Urothelium cell line (cell line): ENCODE measurements around the gene CBFA2T3.
A peak's percentile ranks its signal among the peaks of the same experiment; 100 is the strongest.

Experiments used
- DNase-seq: peaks from one replicate; pipeline ENCODE4 v3.0.0; 2011; ENCODE audit warnings: low spot score, mixed read lengths
- FAIRE-seq: peaks from 2 replicates; lab custom pipeline; 2011; peaks lifted over from hg19 to GRCh38; lab: Jason Lieb, UNC

The CBFA2T3 gene

DNA sequence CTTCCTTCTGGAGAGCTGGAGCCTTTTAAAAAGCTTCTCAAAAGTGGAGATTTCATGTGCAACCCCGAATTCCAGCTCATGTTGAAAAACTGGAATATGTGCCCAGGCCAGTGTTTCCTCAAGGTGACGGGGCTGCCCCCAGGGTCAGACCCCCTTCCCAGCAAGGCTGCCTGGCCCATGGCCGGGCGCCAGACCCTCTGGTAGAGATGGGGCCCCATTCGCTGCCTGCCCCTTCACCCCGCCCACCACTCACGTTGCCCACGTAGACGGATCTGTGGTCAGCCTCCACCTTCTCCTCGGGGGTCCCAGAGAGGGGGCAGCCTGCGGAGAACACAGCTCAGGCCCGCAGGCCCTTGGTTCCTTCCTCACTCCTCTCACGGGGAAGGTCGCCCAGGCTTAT lies 111.7 kb downstream of the CBFA2T3 start:
- DNase-seq (no peak), FAIRE-seq (no peak)

DNA sequence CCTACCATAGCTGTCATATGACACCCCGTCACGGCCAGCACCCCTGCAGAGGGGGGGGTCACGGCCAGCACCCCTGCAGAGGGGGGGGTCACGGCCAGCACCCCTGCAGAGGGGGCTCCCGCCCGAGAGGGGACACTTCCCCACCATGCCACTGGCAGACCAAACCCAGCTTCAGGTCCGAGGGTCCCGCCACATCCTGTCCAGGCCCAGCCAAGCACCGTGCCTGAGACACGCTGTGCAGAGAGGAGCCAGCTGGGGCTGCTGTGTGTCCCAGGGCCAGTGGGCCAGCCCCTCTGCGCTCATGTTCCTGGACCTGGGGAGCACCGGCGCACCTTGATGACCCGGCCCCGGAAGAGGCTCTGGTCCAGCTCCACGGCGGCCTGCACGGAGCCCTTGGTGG lies 112.5 kb downstream of the CBFA2T3 start:
- DNase-seq = no peak
- no peak for FAIRE-seq

DNA sequence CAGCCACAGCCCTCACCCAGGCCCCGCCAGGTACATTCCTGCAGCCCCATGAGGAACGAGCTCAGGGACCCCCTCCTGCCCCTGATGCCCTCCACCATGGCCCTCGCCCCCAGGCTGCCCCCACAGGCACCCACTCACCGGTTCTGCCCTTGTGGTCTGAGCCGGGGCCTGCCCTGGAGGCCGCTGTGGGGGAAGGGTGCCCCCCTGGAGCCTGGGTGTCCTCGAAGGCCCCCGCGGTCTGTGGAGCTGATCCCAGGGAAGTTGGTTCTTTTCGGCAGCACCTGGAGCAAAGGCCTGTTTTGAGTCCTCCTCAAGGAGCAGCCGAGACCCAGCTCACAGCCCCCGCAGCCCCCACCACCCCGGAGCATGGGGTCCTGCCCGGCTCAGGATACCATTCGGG lies 112.9 kb downstream of the CBFA2T3 start:
- FAIRE-seq (no peak), DNase-seq (no peak)

DNA sequence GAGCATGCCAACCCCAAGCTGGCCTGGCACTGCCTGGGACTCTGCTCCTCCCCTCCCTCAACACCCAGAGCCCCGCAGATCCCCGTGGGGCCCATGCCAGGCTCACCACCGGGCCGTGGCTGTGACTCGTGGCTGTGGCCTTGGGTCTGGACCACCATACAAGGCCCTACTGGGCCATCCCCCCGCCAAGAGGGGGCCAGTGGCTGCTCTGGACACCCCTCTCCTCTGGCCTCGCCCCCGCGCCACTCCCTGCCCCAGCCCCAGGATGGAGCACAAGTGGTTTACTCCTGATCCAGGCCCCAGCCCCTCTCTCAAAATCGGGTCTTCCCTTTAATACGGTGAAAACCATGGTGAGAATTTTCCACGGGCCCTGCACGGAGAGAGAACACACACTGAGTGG lies 113.6 kb downstream of the CBFA2T3 start:
- DNase-seq (no peak), FAIRE-seq (no peak)

DNA sequence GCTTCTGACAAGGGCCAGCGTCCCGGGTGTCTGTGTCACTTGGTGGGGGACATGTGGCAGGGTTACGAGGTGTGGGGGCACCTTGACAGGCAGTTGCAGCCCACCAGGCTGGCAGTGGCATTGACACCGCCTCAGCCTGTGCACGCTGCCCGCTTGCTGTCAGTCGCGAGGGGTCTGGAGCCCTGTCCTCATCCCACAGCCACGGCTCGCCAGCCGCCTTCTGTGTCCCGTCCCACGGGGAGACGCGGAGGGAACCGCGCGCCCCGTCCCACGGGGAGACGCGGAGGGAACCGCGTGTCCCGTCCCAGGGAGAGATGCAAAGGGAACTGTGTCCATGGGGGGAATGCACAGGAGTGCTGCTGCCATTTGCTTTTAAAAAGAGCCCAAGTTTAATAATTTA lies 114.0 kb downstream of the CBFA2T3 start:
- FAIRE-seq (no peak), DNase-seq (no peak)

DNA sequence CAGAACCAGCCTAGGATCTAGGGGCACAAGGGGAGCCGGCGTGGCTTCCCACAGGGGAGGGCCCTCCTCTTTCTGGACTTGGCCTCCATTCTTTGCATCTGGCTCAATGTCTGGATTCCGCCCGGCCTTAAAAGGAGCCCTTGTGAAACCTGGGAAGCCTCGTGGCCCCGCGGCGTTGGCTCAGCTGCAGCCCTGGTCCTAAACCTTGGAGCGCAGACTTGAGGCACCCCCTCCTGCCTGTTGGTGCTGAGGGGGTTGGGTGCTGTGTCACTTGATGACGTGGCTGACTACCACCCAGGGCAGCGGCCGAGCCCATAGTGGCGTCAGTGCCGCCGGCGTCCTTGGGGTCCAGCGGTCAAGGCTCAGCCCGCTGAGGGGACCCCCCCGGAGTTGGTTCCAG lies 115.6 kb downstream of the CBFA2T3 start:
- no peak for FAIRE-seq

DNA sequence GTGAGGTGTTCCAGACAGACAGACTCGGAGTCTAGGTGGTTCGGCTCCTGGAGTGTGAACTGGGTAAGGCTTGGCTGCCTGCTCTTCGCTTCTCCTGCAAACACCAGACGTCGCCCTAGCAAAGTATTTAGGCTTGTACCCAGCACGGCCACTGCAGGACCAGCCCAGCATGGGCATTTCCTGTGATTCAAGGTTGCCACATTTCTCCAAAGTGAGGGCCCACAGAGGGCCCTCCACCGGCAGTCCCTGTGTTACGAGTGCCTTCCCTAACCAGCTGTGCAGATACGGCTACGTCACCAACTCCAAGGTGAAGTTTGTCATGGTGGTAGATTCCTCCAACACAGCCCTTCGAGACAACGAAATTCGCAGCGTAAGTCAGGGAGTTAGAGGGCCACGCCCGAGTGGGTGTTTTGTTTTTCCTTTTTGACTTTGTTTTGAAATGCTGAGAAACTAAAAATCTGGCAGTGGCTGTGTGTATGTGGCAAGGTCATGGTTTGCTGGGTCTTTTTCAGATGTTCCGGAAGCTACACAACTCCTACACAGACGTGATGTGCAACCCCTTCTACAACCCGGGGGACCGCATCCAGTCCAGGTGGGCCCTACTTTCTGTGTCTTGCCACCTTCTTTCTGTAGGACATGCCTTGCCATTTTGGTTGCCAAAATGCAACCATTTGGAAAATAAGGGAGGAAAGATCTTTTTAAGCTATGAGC lies 117.5 kb downstream of the CBFA2T3 start:
- FAIRE-seq (no peak), DNase-seq (no peak)

More for the DNA sequence above, 115.6 kb downstream of the CBFA2T3 start:
- DNase-seq = no peak

DNA sequence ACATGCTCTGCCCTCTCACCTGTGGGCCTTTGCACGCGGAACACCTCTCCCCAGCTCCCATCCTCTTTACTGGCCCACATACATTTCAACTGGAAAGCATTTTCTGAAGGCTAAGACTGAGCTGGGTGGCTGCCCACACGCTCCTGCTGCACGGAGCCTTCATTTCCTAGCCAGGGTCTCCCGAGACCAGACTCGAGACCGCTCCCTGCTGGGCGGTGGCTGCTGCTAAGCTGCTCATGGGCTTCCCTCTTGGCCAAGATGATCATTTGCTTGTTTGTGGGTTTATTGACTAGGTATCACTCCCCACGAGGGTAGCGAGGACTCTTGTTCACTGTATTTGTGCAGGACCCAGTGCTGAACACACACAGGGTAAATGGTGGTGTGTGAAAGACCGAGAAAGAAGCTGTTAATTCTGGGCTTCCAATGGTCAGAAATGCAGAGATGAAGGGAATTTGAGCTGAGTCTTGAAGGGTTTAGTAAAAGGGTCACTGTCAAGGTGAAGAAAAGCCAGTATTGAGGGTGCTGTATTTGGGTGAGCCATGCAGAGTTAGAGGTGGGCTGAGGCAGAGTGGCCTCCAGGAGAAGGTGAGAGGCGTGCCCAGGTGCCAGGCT lies 119.2 kb downstream of the CBFA2T3 start:
- FAIRE-seq = no peak
- peak; percentile 88 for DNase-seq

DNA sequence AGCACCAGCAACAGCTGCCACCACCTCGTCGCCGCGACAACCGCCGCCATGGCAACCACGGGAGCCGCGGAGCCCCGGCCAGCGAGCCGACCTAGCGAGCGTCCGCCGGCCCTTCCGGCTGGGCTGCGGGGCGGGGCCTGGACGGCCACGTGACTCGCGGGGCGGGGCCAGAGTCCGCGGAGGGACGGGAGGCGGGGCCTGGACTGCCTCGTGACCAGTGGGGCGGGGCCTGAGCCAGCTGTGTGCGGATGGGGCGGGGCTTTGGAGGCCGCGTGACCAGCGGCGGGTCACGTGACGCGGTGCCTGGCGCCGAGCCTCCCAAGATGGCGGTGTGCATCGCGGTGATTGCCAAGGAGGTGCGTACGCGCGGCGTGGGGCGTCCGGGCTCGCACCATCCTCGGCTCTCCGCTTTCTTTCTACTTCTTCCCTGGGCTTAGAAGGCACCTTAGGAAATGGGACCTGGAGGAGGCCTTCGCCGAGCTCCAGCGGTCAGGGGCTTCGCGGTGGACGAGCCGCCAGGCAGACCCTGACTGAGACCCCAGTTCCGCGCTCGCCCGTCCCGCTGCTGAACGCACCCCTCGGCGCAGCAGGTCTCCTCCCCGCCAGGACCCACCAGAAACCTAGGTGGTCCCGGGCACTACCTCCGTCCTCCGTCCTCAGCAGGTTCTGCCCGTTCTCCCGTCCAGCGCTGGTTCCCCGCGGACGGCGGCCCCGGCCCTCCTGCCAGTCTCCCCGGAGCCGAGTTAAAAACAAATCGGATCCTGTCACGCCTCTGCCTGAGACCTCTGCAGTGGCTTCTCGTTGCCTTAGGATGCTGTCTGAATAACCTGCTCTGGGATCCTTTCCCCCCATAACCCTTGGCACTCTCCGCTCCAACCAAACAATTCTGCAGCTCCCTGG lies 119.9 kb downstream of the CBFA2T3 start, which contains the start of the genes GALNS and TRAPPC2L:
TSS of gene GALNS (minus strand) at position 120 of the 900 bp plus-strand sequence. CDS start at position 50, 70 bp downstream.
TSS of gene TRAPPC2L (plus strand) at position 300 of the 900 bp plus-strand sequence. CDS start at position 324, 24 bp downstream.
- FAIRE-seq (peak; percentile 99), DNase-seq (peak; percentile 100)

DNA sequence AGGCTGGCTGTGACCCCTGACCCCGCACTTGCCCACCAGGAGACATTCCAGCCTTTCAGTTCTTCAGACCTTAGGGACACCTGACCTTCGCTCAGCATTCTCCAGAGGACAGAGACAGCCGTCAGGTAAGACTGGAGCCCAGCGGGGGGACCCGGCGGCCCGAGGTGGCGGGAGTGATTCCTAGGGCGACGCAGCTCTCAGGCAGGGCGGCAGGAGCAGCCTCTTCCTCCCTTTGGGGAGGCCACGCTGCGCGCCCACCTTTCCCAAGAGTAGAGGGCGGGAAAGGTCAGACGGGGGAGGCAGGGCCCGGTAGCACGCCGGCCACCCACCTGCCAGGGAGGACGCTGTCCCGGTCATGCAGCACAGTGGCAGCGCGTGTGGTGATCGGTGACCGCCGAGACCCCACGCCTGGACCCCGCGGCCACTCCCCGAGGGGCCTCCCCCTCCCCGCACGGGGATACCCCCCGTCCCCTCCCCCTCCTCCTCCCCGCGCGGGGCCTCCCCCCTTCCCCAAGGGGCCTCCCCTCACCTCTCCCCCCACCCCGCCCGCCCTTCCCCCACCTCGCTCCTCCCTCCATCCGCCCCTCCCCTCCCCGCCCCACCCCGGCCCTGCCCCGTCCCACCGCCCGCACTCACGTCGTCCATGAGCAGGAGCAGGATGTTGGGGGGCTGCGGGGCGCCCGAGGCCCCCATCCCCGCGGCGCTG lies 120.7 kb downstream of the CBFA2T3 start:
- FAIRE-seq (no peak), DNase-seq (no peak)

DNA sequence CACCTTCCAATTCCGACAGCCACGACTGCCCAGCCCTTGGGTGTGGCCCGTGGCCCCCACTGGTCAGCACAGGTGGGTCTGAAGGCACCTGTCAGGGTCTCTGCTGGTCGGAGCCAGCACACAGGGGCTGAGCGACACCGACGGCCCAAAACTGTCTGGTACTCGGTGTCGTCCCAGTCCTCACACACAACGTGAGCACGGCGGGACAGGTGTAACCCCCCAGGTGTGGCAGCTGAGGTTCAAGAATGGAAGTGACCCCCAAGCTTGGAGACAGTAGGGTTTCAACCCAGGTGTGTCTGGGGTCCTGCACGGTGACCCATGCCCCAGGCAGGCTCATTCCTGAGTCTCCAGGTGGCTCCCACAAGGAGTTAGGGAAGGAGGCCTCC lies 121.3 kb downstream of the CBFA2T3 start:
- no peak for FAIRE-seq
- DNase-seq = no peak

DNA sequence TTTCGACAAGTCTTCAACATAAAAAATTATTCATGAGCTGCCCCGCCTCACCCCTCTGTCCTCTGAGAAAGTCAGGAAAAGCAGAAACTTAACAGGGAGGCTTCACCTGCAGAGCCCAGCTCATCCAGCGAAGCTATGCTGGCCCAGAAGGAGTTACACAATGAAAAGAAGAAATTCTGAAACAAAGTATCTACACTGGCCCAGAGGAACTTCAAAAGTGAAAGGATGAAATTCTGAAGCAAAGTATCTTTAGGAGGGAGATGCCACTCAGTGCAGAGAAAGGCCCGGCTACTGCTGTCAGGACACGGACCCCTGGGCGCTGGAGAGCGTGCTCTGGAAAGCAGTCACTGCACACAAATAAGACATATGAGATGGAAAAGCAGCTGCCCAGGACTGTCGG lies 121.8 kb downstream of the CBFA2T3 start:
- DNase-seq = no peak
- no peak for FAIRE-seq

DNA sequence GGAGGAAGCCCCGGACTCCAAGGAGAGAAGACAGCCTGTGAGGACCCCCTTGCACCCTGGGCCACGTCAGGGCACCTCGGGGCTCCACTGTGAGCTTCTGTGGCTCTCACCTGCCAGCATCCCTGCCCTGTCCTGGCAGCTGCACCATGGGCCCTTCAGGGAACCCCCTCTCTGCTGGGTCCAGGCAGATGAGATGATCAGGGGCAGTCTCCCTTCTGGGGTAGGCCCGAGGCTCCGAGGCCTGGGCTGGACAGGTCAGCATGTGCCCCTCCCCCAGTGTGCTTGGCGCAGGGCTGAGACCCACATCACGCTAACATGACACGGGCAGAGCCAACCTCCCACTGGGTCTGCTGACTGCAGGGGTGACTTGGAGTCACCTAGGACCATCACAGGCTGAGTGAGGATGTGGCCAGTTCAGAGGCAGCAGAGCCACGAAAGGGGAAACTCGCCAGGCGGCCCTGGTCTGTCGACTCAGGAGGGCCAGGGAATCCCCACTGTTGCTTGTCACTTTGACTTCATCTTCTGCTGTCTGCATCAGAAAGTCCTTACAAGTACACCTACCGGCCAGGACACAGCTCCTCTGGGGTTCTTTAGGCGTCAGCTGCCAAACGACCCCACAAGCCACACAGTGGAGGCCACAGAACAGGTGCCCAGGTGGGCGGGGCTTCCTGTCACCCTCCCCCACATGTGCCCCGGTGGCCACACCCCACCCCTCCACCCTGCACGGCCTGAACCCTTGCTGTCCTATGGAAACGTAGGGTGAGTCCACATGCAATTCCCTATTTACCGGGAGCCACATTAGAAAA lies 122.5 kb downstream of the CBFA2T3 start:
- FAIRE-seq = no peak
- peak; percentile 22 for DNase-seq

DNA sequence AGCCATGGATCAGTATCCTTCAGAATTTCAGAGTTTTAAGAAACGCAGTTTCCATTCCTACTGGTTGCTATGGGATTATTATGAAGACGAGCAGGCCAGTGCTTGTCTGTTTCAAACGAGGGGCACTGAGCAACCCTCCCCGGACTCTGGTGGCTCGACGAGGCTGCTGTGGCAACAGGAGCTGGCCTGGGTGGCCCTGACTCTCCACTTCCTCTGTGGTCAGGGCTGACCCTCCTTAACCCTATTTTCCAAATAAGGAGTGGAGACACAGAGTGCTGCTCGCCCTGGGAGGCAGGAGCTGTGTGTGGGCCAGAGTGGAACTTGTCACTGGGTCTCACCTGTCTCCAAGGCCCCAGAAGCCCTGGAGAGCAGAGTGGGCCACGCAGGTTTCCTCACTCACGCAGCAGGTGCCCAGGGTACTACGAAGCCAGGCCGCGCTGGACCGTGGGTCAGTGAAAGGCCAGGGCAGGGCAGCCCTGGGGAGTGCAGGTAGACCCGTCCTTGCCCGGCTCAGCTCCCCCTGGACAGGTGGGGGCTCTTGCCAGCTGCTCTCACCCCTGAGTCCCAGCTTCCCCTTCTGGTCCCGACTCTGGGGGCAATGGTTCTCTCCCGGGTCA lies 123.6 kb downstream of the CBFA2T3 start:
- FAIRE-seq (no peak), DNase-seq (no peak)

DNA sequence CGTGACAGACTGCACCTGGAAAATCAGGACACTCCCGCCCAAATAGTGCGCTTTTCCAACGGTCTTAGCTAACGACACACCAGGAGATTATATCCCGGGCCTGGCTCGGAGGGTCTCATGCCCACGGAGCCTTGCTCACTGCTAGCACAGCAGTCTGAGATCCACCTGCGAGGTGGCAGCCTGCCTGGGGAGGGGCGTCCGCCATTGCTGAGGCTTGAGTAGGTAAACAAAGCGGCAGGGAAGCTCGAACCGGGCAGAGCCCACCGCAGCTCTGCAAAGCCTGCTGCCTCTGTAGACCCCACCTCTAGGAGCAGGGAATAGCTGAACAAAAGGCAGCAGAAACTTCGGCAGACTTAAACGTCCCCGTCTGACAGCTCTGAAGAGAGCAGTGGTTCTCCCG lies 125.4 kb downstream of the CBFA2T3 start:
- FAIRE-seq = no peak
- DNase-seq = no peak

DNA sequence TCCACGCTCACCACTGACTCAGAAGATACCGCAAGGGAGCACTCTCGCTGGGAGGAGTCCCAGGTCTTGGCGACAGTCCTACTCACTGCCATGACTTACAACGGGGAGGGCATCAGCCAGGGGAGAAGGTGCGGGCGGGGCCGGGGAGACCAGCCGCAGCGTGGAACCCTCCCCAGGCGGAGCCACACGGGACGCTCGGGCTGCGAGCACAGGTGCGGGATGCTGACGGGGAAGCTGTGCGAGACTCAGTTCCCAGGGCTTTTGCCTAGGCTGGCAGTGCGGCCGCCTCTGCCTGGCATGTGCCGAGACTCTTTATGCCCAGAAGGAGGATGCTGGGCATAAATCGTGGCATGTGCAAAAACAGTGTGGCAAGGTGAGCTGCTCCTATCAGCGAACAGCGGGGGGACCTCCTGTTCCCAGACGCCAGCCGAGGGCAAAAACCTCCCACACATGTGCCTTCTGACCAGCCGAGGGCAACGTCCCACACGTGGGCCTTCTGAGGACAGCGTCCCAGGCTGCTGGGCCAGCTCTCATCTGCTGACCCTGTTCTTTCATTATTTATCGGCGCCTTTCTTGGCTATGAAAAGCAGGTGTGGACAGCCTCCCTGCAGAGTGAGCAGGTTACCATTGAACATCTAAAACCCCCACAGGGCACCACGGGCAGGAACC lies 126.3 kb downstream of the CBFA2T3 start:
- no peak for FAIRE-seq
- DNase-seq = no peak

DNA sequence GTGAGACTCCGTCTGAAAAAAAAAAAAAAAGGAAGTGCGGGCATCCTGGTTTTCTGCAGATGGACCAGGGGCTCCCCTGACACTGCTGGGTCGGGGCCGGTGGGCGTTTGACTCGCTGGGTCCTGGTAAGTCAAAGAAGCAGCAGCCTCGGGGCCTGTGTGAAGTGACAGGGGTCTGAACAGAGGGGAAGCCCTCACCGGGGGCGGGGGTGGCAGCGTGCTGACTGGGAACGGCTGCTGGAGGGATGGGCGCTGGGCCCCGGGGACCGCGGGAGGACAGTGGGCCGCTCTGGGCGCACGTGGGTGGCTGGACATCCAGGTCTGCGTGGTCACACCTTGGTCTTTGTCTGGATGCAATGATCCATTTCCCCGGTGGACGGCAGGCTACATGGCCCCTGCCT lies 128.4 kb downstream of the CBFA2T3 start:
- DNase-seq = no peak
- no peak for FAIRE-seq

DNA sequence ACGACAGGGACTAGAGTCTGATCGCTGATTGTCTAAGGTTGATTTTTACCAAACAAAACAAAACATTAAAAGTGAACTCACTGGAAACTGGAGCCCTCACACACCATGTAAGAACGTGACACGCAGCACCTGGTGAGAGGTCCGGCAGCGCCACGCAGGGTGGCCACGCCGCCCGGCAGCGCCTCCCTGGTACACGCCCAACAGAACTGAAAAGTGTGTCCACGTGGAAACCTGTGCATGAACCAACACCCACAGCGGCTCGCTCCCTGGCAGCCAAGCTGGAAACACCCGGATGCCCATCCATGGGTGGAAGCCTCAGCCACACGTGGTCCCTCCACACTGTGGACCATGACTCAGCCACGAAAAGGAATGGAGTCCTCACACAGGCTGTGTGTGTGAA lies 129.4 kb downstream of the CBFA2T3 start:
- no peak for DNase-seq
- no peak for FAIRE-seq

DNA sequence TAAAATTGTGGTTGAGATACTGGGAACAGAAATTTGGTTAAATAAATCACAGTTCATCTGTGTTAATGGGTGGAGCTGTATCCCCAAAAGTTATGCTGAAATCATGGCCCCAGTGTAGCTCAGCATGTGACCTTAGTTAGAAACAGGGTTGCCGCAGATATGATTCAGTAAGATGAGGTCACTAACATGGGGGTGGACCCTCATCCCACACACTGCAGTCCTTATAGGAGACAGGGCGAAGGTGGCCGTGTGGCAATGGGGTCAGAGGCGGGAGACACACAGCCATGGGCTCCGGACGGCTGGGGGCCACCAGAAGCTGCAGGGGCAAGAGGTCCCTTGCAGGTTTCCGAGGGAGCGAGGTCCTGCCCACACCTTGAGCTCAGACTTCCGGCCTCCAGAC lies 130.9 kb downstream of the CBFA2T3 start:
- no peak for FAIRE-seq
- no peak for DNase-seq
